CD4-positive, alpha-beta T cell (primary cell): ENCODE data around the gene KAT2A. TPM values are rescaled to one million over a fixed set of nuclear protein-coding genes. Genes with fewer than 3 reads are reported as not detected.
"Not testable (repeated sequence)": the region's sequence is repeated elsewhere in the genome, so short reads cannot be mapped to it uniquely, and the experiment has no call there.

Source experiments
- ATAC-seq: fragments of 200-7000 bp; cut with Tn5 transposase; one replicate; pipeline ENCODE4 v1.10.0; 2022; ENCODE audit warnings: mild to moderate bottlenecking; ENCODE audit not compliant: poor library complexity
- CTCF ChIA-PET: fragments of 350-600 bp; sonication (Branson Sonifier 250); formaldehyde crosslinking; loops from one replicate; lab custom pipeline; 2021; ENCODE audit warnings: antibody characterized with exemption, inconsistent platforms; lab: Charles Lee
- POLR2A ChIA-PET: fragments of 350-600 bp; sonication (Branson Sonifier 250); formaldehyde crosslinking; loops from one replicate; lab custom pipeline; 2021; ENCODE audit warnings: antibody characterized with exemption, inconsistent platforms; lab: Charles Lee
- DNase-seq, 14 experiments: peaks; one replicate each; pipeline ENCODE4 v3.0.0-alpha.2; 2013 to 2020; ENCODE audit warnings: mixed read lengths in 2 of 14
- H3K27ac ChIP-seq, 2 donors: one replicate each; pipeline versions ENCODE4 v1.5.1 to v1.7.0; 2013; ENCODE audit warnings: low read length in 2 of 2, low read depth in 1 of 2, mild to moderate bottlenecking in 1 of 2
- H3K27me3 ChIP-seq, 2 experiments: 1 replicate in 1 of 2; 2 replicates in 1 of 2; pipeline versions ENCODE4 v1.6.1 to v1.7.0; 2013; ENCODE audit warnings: low read length in 2 of 2, control low read depth in 1 of 2, mild to moderate bottlenecking in 1 of 2, moderate library complexity in 1 of 2; ENCODE audit not compliant: insufficient read depth in 2 of 2, control insufficient read depth in 1 of 2
- H3K36me3 ChIP-seq: one replicate; pipeline ENCODE4 v1.6.1; 2013; ENCODE audit warnings: low read length, control low read depth; ENCODE audit not compliant: insufficient read depth
- H3K4me1 ChIP-seq: one replicate; pipeline ENCODE4 v1.6.1; 2013; ENCODE audit warnings: low read length, control low read depth; ENCODE audit not compliant: insufficient read depth
- H3K4me3 ChIP-seq: one replicate; pipeline ENCODE4 v1.5.1; 2013; ENCODE audit warnings: mild to moderate bottlenecking, low read length, moderate library complexity
- H3K9me3 ChIP-seq, 2 experiments: 1 replicate in 1 of 2; 2 replicates in 1 of 2; pipeline versions ENCODE4 v1.6.1 to v1.7.0; 2013; ENCODE audit warnings: low read length in 2 of 2, mild to moderate bottlenecking in 2 of 2, control low read depth in 1 of 2, moderate library complexity in 1 of 2; ENCODE audit not compliant: control insufficient read depth in 1 of 2, insufficient read depth in 1 of 2
- H3K27ac Mint-ChIP-seq: one replicate; pipeline ENCODE4 v1.8.0; 2020; ENCODE audit warnings: mixed read lengths
- H3K27me3 Mint-ChIP-seq: one replicate; pipeline ENCODE4 v1.8.0; 2021; ENCODE audit warnings: mixed read lengths
- H3K36me3 Mint-ChIP-seq: one replicate; pipeline ENCODE4 v1.8.0; 2021; ENCODE audit warnings: low read depth, mixed read lengths
- H3K4me1 Mint-ChIP-seq: one replicate; pipeline ENCODE4 v1.8.0; 2021; ENCODE audit warnings: low read depth, mixed read lengths
- H3K4me3 Mint-ChIP-seq: one replicate; pipeline ENCODE4 v1.8.0; 2020; ENCODE audit warnings: mild to moderate bottlenecking, mixed read lengths
- H3K9me3 Mint-ChIP-seq: one replicate; pipeline ENCODE4 v1.8.0; 2020; ENCODE audit warnings: mixed read lengths
- intact Hi-C, 2 experiments: fragments of 100-400 bp; cut with DNase I in 1 of 2; cut with micrococcal nuclease in 1 of 2; formaldehyde crosslinking; loops; one replicate each; pipeline versions ENCODE4 v1.15.1 to v1.9.0; 2023 to 2025; cut with DNase I, micrococcal nuclease
- total RNA-seq, 174 experiments: library from RNA in 2 of 174; stranded (reverse) in 2 of 174; gene quantifications; one replicate each; pipeline ENCODE4 v1.2.3 and lab custom pipeline; 2021 to 2026
- TF ChIP-seq, protein P1 (sequence below): fragments of 200-600 bp; IDR thresholded peaks from one replicate; pipeline ENCODE4 v1.8.0; 2022; ENCODE audit warnings: antibody characterized with exemption, mild to moderate bottlenecking

Gene KAT2A
- total RNA-seq, 2 experiments from 2014 or later: 38.5 to 42.4 TPM

DNA sequence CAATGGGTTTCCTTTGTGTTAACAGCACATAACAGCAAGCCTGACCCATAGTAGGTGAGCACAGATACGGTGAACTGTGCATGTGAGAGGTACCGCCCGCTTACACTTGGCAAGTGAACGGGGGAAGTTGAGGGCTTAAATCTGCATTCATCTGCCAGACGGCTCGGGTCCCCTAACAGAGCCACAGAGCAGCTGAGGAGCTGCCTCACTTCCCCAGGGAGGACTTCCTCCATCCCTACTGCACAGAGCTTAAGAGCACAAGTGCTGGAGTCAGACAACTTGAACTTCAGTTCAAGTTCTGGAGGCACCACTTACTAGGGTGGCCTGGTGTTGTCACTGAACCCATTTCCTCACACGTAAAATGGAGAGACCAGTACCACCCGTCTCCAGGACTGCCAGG is 20.2 kb upstream of the KAT2A start:
- Histone ChIP-seq H3K4me3 (no peak overlapping the region), H3K27me3 (no peaks in the 10 kb centered on the region), H3K27ac (no peak overlapping the region), H3K36me3 (peaks cover 48% of the 10 kb centered on the region), H3K4me1 (peaks cover 43% of the 10 kb centered on the region), H3K9me3 (no peaks in the 10 kb centered on the region)
- POLR2A ChIA-PET: no interaction called here
- no peak for ATAC-seq
- Mint-ChIP-seq H3K27ac (no peak overlapping the region), H3K27me3 (no peaks in the 10 kb centered on the region), H3K4me1 (peaks cover 51% of the 10 kb centered on the region), H3K4me3 (no peak overlapping the region), H3K36me3 (peaks cover 57% of the 10 kb centered on the region), H3K9me3 (no peaks in the 10 kb centered on the region)
- intact Hi-C loops: no loop called here
- TF ChIP-seq, protein P1, sequence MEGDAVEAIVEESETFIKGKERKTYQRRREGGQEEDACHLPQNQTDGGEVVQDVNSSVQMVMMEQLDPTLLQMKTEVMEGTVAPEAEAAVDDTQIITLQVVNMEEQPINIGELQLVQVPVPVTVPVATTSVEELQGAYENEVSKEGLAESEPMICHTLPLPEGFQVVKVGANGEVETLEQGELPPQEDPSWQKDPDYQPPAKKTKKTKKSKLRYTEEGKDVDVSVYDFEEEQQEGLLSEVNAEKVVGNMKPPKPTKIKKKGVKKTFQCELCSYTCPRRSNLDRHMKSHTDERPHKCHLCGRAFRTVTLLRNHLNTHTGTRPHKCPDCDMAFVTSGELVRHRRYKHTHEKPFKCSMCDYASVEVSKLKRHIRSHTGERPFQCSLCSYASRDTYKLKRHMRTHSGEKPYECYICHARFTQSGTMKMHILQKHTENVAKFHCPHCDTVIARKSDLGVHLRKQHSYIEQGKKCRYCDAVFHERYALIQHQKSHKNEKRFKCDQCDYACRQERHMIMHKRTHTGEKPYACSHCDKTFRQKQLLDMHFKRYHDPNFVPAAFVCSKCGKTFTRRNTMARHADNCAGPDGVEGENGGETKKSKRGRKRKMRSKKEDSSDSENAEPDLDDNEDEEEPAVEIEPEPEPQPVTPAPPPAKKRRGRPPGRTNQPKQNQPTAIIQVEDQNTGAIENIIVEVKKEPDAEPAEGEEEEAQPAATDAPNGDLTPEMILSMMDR: no peak
- no peak for DNase-seq
- CTCF ChIA-PET: no interaction called here

DNA sequence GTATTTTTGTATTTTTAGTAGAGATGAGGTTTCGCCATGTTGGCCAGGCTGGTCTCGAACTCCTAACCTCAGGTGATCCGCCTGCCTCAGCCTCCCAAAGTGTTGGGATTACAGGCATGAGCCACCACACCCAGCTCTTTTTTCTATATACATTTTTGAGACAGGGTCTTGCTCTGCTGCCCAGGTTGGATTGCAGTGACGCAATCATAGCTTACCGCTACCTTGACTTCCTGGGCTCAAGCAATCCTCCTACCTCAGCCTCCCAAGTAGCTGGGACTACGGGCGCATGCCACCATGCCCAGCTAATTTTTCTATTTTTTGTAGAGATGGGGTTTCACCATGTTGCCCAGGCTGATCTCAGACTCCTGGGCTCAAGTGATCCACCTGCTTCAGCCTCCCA is 19.5 kb upstream of the KAT2A start:
- H3K9me3 ChIP-seq, H3K4me3 ChIP-seq, H3K27ac Mint-ChIP-seq, H3K4me3 Mint-ChIP-seq, H3K27me3 ChIP-seq, H3K27ac ChIP-seq, intact Hi-C loops, ATAC-seq, CTCF ChIA-PET, H3K9me3 Mint-ChIP-seq, DNase-seq, POLR2A ChIA-PET, H3K27me3 Mint-ChIP-seq: not testable (repeated sequence)
- Mint-ChIP-seq H3K4me1 (peaks cover 58% of the 10 kb centered on the region), H3K36me3 (peaks cover 58% of the 10 kb centered on the region)
- peaks cover 50% of the 10 kb centered on the region for H3K4me1 ChIP-seq
- H3K36me3 ChIP-seq: peaks cover 52% of the 10 kb centered on the region

DNA sequence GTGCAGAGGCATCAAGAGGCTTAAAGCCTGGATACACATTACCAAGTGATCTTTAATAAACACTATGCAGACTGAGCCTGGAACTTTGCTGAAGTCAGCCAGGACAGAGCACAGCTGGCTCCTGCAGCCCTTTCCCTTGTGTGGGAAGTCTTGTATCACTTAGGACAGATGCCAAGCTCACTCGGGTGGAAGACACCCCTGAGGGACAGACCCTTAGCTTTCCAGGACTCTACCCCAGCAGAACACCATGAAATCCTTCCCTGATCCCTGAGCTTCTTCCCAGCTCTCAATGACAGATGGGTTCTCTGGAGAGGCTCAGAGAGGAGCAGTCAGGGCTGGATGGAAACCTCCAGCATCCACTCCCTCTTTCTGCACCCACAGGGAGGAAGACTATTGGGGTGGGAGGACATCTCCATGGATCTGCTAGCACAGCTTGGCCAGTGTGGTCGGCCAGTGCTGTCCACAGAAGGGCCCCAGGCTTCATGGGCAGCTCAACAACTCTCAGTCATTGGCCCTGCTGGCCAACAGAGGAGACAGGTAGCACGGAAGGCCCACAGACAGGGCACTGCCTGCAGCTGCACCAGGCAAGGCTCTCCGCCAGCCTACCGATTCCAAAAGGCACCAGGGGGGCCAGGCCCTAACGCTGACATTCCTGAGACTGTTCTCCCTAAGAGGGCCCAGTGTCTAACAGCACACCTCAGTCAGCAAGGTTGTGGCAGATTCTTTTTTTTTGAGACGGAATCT is 17.8 kb upstream of the KAT2A start:
- ATAC-seq: no peak

More for the DNA sequence above, 17.8 kb upstream of the KAT2A start:
- H3K36me3 ChIP-seq: peaks cover 53% of the 10 kb centered on the region
- Mint-ChIP-seq H3K27me3 (no peaks in the 10 kb centered on the region), H3K4me3 (no peak overlapping the region), H3K27ac (no peak overlapping the region), H3K36me3 (peaks cover 57% of the 10 kb centered on the region), H3K4me1 (peaks cover 73% of the 10 kb centered on the region), H3K9me3 (no peaks in the 10 kb centered on the region)
- no peak overlapping the region for H3K27ac ChIP-seq
- DNase-seq: no peak
- POLR2A ChIA-PET: no interaction called here
- TF ChIP-seq, protein P1: no peak
- H3K4me3 ChIP-seq: no peak overlapping the region
- H3K4me1 ChIP-seq: peaks cover 67% of the 10 kb centered on the region
- no peaks in the 10 kb centered on the region for H3K9me3 ChIP-seq
- intact Hi-C loops: no loop called here
- CTCF ChIA-PET: no interaction called here
- H3K27me3 ChIP-seq: no peaks in the 10 kb centered on the region
